ENCODE measurements around the gene RDH11.

RDH11 gene

GRCh38 chr14:67650151-67650550 lies 45.4 kb downstream of the RDH11 start:
- DNase-seq (ENCODE audit: low read depth in 2 of 2): no peak

DNA sequence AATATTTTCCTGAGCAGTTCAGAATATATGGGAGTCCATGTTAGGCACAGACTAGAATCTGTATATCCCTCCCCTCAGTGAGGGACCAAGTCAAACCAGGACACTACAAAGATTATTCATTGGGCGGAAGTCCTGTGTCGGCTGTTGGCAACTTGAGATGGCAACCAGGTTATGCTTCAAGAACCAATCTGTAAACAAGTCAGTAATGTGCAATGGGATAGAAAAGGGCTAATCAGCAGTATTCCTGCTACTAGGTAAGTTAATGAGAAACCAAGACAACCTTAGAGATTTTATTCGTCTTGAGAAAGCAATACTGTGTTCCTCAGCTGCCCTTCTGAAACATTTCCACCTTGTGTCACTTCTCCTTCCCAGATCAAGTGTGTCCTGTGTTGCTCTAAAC lies 49.4 kb downstream of the RDH11 start:
- DNase-seq (ENCODE audit: low read depth in 2 of 2): no peak

GRCh38 chr14:67645414-67645813 lies 50.1 kb downstream of the RDH11 start:
- DNase-seq (ENCODE audit: low read depth in 2 of 2): no peak

DNA sequence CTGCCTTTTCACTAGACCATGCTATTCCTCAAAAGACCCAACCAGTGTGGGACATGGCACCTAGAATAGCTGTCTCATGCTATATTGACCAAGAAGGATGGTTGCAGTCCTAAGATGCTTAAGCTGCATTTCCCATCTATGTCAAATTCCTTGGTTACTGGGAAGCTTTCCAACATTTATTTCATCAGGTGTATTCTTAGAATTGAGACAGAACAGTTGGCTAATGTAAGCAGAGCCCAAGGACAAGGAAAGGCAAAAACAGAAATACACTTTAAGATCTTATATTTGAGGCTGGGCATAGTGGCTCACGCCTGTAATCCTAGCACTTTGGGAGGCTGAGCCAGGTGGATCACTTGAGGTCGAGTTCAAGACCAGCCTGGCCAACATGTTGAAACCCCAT lies 51.1 kb downstream of the RDH11 start:
- no peak for DNase-seq (ENCODE audit: low read depth in 2 of 2)

- no peak for DNase-seq (ENCODE audit: low read depth in 2 of 2)
Observed at GRCh38 chr14:67643713-67644112, 51.9 kb downstream of the RDH11 start.

- no peak for DNase-seq (ENCODE audit: low read depth in 2 of 2)
Observed at GRCh38 chr14:67641902-67642749, 53.4 kb downstream of the RDH11 start.

- no peak for DNase-seq (ENCODE audit: low read depth in 2 of 2)
Observed at GRCh38 chr14:67641480-67641879, 54.1 kb downstream of the RDH11 start.

- DNase-seq (ENCODE audit: low read depth in 2 of 2): no peak
Observed at GRCh38 chr14:67638642-67639041, 56.9 kb downstream of the RDH11 start.

DNA sequence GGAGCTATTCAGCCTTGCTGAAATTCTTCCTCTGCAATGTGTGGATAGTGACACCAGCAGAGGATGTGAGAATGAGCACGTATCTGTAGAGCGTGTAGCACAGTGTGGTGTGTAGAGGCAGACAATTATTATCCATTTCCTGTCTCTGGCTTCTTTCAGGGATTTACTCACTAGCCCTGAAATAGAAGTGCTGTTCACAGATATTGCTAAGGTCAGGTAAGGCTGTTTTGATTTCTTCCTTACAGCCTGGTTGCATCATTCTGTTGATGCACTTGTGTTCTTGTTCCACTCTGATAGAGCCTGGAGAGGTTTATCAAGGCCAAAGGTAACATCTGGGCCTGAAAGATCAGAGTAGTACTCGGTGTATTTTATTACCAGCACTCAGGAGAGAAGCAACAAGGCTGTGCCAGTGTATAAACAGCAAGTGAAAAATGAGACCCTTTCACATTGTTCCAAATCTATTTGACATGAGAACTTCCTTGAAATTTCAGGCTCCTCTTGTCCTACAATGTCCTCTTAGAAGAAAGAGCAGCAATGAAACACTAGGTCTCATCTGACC lies 59.1 kb downstream of the RDH11 start:
- peak in 1 of 2 experiments; percentile 50 for DNase-seq (ENCODE audit: low read depth in 2 of 2)

DNA sequence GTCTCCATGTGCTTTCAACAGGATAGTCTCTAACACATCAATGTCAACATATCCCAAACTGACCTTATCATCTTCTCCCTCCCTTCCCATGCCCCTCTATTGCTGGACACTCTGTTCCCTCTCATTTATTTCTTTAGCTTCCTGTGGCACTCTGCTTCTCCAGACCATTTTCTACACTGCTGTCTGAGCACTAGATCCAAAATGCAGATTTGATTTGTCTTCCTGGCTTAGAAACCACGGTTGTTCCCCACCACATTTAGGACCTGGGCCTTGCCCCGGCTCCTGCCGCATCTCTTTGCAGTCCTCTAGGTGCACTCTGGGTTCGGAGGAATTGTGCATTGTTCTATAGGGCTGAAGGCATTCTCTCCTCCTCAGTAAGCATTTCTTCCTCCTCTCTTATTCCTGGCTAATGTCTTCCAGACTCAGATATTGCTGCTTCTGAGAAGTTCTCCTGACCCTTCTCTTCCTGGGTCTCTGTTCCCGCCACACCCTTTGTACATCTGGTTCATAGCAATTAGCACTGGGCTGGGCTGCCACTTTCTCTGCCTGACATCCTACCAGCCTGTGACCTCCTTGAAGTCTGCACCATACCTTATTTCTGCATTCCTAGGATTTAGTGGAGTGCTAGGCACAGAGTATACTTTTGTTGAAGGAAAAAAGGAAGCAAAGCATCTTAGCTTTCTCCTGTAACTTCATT lies 62.0 kb downstream of the RDH11 start:
- DNase-seq (ENCODE audit: low read depth in 2 of 2): no peak

- DNase-seq (ENCODE audit: low read depth in 2 of 2): no peak
Observed at GRCh38 chr14:67630938-67631337, 64.6 kb downstream of the RDH11 start.

DNA sequence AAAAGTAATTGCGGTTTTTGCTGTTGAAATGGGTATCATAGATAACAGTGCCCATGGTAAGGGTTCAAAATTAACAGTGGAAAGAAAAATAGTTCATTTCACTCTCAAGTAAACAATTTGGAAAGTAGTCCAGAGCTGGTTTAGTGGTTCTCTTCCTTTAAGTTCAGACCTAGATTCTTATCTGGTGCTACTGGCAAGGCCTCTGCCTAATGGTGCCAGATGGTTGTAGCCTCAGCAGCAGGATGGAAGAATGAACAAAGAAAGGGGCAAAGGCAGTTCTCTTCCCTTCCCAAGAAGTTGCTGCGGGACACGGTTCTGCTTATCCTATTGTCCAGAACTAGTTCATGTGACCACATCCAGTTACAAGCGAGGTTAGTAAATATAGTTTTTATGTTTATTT lies 65.4 kb downstream of the RDH11 start:
- no peak for DNase-seq (ENCODE audit: low read depth in 2 of 2)

DNA sequence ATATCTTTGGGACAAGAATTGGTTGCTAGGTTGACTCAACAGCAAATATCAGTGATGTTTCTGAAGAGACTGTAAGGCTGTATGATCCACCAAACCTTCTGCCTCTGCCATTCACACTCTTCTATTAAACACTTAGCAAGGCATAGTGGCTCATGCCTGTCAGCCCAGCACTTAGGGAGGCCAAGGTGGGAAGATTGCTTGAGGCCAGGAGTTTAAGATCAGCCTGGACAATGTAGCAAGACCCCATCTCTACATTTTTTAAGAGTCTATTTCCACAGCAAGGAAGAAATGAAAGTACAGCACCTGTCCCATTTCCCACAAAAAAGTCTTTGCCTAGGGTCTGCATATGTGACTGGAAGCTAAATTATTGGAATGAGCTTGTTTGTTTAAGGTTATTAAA lies 68.0 kb downstream of the RDH11 start:
- DNase-seq (ENCODE audit: low read depth in 2 of 2): no peak

All from fibroblast of skin of left biceps (primary cell).